Measurements from ENCODE around the gene USP2. TPM values are rescaled to one million over a fixed set of nuclear protein-coding genes. Genes with fewer than 3 reads are reported as not detected.
A peak's percentile ranks its signal among the peaks of the same experiment; 100 is the strongest.
"Not testable (repeated sequence)": the region's sequence is repeated elsewhere in the genome, so short reads cannot be mapped to it uniquely, and the experiment has no call there.

The USP2 gene
- total and polyA plus RNA-seq, 8 donors = 4.4 to 15.4 (median 6.6) TPM

DNA sequence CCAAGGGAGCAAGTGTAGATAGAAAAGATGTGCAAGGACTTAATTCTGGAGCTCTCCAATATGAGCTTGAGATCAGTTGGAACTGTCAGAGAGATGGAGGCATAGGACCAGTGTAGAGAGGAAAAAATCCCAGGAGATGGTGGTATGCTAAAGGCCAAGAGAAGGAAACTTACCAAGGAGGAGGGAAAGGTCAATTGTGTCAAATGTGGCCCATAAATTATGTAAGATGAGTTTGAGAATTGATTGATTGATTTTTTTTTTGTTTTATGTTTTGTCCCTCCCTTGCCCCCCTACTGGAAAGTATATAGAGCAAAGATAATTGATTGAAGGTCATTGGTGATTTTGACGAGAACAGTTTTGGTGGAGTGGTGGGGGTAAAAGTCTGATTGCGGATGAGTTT, 2.8 kb upstream of the USP2 start:
- no peaks in the 10 kb centered on the region for H3K9me3 ChIP-seq
- no peaks in the 10 kb centered on the region for H3K27me3 ChIP-seq
- TF ChIP-seq, protein P1, sequence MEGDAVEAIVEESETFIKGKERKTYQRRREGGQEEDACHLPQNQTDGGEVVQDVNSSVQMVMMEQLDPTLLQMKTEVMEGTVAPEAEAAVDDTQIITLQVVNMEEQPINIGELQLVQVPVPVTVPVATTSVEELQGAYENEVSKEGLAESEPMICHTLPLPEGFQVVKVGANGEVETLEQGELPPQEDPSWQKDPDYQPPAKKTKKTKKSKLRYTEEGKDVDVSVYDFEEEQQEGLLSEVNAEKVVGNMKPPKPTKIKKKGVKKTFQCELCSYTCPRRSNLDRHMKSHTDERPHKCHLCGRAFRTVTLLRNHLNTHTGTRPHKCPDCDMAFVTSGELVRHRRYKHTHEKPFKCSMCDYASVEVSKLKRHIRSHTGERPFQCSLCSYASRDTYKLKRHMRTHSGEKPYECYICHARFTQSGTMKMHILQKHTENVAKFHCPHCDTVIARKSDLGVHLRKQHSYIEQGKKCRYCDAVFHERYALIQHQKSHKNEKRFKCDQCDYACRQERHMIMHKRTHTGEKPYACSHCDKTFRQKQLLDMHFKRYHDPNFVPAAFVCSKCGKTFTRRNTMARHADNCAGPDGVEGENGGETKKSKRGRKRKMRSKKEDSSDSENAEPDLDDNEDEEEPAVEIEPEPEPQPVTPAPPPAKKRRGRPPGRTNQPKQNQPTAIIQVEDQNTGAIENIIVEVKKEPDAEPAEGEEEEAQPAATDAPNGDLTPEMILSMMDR (IDR thresholded peaks at IDR 0.05) = no peak
- ATAC-seq (no peak), DNase-seq (no peak), FAIRE-seq (no peak)
- intact Hi-C loops (cut with DNase I) = no loop called here
- H3K36me3 ChIP-seq = no peaks in the 10 kb centered on the region
- WGBS, 2 donors = 52 to 73% methylated on average over 2 of the region's 2 CpGs
- no peak overlapping the region for H3K4me3 ChIP-seq
- no peak overlapping the region for H3K27ac ChIP-seq
- H3K4me1 ChIP-seq = peaks cover 0 to 7% (median 4%) of the 10 kb centered on the region in 3 donors

DNA sequence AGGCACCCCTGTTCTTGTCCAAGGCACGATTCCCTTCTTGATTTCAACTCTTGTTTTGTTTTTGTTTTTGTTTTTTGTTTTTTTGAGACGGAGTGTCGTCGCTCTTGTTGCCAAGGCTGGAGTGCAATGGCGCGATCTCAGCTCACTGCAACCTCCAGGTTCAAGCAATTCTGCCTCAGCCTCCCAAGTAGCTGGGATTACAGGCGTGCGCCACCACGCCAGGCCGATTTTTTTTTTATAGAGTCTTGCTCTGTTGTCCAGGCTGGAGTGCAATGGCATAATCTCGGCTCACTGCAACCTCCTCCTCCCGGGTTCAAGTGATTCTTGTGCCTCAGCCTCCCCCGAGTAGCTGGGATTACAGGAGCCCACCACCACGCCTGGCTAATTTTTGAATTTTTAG, 1.0 kb upstream of the USP2 start:
- H3K4me3 ChIP-seq; intact Hi-C loops (cut with DNase I); H3K27ac ChIP-seq; FAIRE-seq; ATAC-seq; H3K27me3 ChIP-seq; H3K9me3 ChIP-seq; DNase-seq; H3K36me3 ChIP-seq: not testable (repeated sequence)
- H3K4me1 ChIP-seq = peaks cover 4 to 11% (median 6%) of the 10 kb centered on the region in 3 donors
- 76 to 84% methylated on average over 14 of the region's 14 CpGs for WGBS, 2 donors

DNA sequence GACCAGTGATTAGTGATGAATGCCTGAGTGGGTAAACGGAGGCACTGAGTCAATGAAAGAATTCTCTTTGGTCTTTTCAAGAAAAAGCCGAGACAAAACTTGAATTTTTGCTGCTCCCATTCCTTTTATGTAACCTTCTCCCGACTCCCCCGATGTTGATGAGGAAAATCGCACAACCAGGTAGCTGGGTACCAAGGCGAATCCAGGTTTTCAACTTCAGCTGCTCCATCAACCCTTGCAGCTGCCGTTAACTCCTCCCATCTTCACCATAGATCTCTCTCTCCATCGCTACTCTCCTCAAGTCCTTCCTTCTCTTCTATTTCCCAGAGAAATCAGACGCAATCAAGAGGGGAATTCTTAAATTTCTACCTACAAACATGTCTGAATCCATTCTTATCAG, 611 bp upstream of the USP2 start:
- ATAC-seq = no peak
- Histone ChIP-seq H3K4me3 (peak overlapping the region in 3 of 4 donors; percentile 35 to 62 (median 56)), H3K4me1 (peaks cover 4 to 11% (median 7%) of the 10 kb centered on the region in 3 donors), H3K27me3 (no peaks in the 10 kb centered on the region), H3K27ac (peak overlapping the region; percentile 2 to 68 (median 41)), H3K9me3 (no peaks in the 10 kb centered on the region), H3K36me3 (no peaks in the 10 kb centered on the region)
- no peak for DNase-seq
- WGBS, 2 donors = 7 to 8% methylated on average over 9 of the region's 9 CpGs
- intact Hi-C loops (cut with DNase I) = no loop called here
- FAIRE-seq = no peak
- TF ChIP-seq, protein P1 (IDR thresholded peaks at IDR 0.05) = no peak

DNA sequence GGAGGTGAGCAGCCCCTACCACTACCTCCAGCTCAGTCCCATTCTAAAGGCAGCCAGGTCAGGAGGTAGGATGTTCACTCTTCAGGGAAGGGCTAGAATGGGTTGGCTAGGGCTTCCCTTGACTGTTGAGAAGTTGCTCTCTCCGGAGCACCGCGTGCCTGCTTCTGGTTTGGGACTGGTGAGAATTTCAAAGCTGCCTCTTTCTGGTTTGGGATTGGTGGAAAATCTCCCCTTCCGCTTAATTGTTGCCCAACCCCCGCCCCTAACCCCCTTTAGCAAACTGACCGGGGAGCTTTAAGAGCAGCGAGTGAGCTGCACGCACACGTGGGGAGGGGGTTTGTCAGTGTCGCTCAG, 686 bp downstream of the USP2 start:
- H3K27ac ChIP-seq = peak overlapping the region; percentile 6 to 74 (median 58)
- H3K4me1 ChIP-seq = peaks cover 7 to 12% (median 11%) of the 10 kb centered on the region in 3 donors
- no peaks in the 10 kb centered on the region for H3K36me3 ChIP-seq
- 6% methylated on average over 9 to 10 of the region's 10 CpGs for WGBS, 2 donors
- intact Hi-C loops (cut with DNase I) = no loop called here
- FAIRE-seq = no peak
- TF ChIP-seq, protein P1 (IDR thresholded peaks at IDR 0.05) = no peak
- DNase-seq = no peak
- H3K27me3 ChIP-seq = no peaks in the 10 kb centered on the region
- peak overlapping the region; percentile 35 to 62 (median 52) for H3K4me3 ChIP-seq
- no peaks in the 10 kb centered on the region for H3K9me3 ChIP-seq
- peak; percentile 1 to 4 (median 3) for ATAC-seq

DNA sequence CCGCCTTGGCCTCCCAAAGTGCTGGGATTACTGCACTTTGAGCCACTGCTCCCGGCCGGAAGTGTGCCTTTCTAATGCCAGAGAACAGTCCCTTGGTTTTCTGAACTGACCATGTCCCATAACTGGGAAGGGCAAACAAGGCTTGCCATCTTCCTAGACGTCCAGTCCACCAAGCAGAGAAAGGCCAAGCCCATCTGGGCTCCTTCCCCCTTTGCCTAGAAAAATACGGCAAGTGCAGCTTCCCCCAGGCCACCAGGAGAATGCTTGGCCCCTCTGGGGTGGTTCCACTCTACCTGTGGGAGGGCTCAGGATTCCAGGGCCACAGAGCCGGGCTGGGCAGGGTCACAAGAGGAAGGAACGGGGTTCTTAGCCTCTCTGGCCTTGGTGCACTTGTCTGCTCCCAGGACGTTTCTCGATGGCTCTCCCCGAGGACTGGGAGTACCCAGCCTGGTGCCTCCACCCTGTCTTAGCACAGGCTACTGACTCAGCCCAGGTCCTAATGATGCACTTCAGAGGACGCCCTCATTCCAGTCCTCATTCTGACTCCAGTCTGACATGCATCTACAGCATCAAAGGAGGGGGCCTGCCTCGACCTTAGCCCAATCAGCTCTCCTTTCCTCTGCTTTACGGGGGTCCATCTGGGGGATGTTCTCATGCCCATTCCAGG, 1.2 kb downstream of the USP2 start:
- intact Hi-C loops (cut with DNase I) = no loop called here
- ATAC-seq (no peak), DNase-seq (peak in 1 of 6 donors; percentile 68), FAIRE-seq (no peak)
- Histone ChIP-seq H3K4me1 (peaks cover 7 to 12% (median 11%) of the 10 kb centered on the region in 3 donors), H3K36me3 (no peaks in the 10 kb centered on the region), H3K27me3 (no peaks in the 10 kb centered on the region), H3K9me3 (no peaks in the 10 kb centered on the region), H3K27ac (no peak overlapping the region), H3K4me3 (peak overlapping the region in 2 of 4 donors; percentile 56 to 62)
- WGBS, 2 donors = 50 to 64% methylated on average over 13 of the region's 13 CpGs
- TF ChIP-seq, protein P1 (IDR thresholded peaks at IDR 0.05) = no peak
